Measurements from ENCODE around the gene PLA2R1.

Gene PLA2R1

DNA sequence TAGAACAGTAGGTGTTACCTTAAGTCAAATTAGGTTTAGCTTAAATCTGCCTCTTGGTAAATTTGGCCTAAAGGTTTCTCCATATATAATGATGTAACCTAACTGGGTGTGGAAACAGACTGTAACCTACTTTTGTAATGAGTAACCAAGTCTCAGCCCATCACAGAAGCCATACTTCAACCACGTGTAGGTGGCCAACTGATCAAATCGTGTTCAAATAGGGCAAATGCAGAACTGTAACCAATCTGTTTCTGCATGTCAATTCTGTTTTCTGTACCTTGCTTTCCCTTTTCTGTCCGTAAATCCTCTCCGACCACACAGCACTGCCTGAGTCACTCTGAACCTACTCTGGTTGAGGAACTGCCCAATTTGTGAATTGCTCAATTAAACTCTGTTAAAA, 34.0 kb upstream of the PLA2R1 start:
- H3K27ac ChIP-seq (ENCODE audit: low read length), result no peak overlapping the region
- no peak overlapping the region for H3K4me2 ChIP-seq (ENCODE audit: low read length)
- no peaks in the 10 kb centered on the region for H3K36me3 ChIP-seq (replicated peaks; ENCODE audit: low read depth, low read length)
- no peaks in the 10 kb centered on the region for H3K27me3 ChIP-seq (ENCODE audit: low read depth, low read length)
- no peak for TF ChIP-seq EZH2phosphoT487 (IDR thresholded peaks at IDR 0.05; ENCODE audit: low read depth)
- TF ChIP-seq, protein P1, sequence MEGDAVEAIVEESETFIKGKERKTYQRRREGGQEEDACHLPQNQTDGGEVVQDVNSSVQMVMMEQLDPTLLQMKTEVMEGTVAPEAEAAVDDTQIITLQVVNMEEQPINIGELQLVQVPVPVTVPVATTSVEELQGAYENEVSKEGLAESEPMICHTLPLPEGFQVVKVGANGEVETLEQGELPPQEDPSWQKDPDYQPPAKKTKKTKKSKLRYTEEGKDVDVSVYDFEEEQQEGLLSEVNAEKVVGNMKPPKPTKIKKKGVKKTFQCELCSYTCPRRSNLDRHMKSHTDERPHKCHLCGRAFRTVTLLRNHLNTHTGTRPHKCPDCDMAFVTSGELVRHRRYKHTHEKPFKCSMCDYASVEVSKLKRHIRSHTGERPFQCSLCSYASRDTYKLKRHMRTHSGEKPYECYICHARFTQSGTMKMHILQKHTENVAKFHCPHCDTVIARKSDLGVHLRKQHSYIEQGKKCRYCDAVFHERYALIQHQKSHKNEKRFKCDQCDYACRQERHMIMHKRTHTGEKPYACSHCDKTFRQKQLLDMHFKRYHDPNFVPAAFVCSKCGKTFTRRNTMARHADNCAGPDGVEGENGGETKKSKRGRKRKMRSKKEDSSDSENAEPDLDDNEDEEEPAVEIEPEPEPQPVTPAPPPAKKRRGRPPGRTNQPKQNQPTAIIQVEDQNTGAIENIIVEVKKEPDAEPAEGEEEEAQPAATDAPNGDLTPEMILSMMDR (IDR thresholded peaks at IDR 0.05; ENCODE audit: low read depth, low read length), result no peak
- no peaks in the 10 kb centered on the region for H3K79me2 ChIP-seq (ENCODE audit: low read length)
- H3K4me3 ChIP-seq (ENCODE audit: low read length), result no peak overlapping the region
- H2AFZ ChIP-seq (ENCODE audit: low read depth, low read length), result no peak overlapping the region
- H3K9ac ChIP-seq (ENCODE audit: low read length), result no peak overlapping the region
- no peaks in the 10 kb centered on the region for H4K20me1 ChIP-seq (ENCODE audit: insufficient read depth, low read length)
- no peaks in the 10 kb centered on the region for H3K9me3 ChIP-seq (ENCODE audit: insufficient read depth, low read length)
- no peaks in the 10 kb centered on the region for H3K4me1 ChIP-seq (ENCODE audit: low read length)

DNA sequence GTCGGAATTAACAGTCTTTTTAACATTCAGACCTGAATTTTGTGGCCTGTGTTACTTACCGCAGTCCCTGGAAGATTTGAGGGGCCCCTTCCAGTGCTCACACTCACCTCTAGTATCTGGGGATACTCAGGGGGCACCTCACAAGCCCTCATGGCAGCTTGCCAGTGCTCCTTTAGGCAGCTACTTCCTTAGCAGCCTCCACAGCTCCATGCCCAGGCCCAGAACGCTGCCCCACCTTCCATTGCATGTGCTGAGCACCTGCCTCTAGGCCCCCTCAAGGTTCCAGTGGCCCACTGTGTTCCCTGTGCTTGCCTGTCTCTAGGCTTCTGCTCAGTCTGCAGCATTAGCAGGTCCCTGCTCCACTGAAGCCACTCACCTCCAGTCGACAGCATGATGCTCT, 30.0 kb upstream of the PLA2R1 start:
- Histone ChIP-seq H2AFZ (ENCODE audit: low read depth, low read length) (no peak overlapping the region), H3K9ac (ENCODE audit: low read length) (no peak overlapping the region), H4K20me1 (ENCODE audit: insufficient read depth, low read length) (no peaks in the 10 kb centered on the region), H3K4me1 (ENCODE audit: low read length) (no peaks in the 10 kb centered on the region), H3K27ac (ENCODE audit: low read length) (no peak overlapping the region), H3K36me3 (replicated peaks; ENCODE audit: low read depth, low read length) (no peaks in the 10 kb centered on the region), H3K4me2 (ENCODE audit: low read length) (no peak overlapping the region), H3K79me2 (ENCODE audit: low read length) (no peaks in the 10 kb centered on the region), H3K9me3 (ENCODE audit: insufficient read depth, low read length) (peaks cover 12% of the 10 kb centered on the region; the same call in 1 of the 2 replicates), H3K27me3 (ENCODE audit: low read depth, low read length) (no peaks in the 10 kb centered on the region), H3K4me3 (ENCODE audit: low read length) (no peak overlapping the region)
- TF ChIP-seq, protein P1 (IDR thresholded peaks at IDR 0.05; ENCODE audit: low read depth, low read length), result no peak
- TF ChIP-seq EZH2phosphoT487 (IDR thresholded peaks at IDR 0.05; ENCODE audit: low read depth), result no peak

DNA sequence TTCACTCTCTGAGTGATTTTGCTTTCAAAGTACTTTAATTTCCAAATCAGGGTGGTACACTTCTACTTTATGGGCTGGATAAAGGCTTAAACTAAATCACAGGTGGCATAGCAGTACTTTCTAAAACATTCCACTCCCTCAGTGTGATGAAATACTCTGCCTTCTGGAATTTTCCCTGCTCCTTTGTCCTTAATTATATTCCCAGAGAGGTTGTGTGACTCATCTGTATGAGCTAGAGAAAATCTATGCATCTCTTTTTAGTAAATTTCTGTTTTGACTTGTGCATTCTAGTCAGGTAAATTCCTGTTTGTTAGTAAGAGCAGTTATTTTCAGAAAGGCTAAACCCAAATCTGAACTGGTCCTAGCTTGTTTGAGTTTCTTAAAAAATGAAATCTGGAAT, 29.0 kb upstream of the PLA2R1 start:
- H2AFZ ChIP-seq (ENCODE audit: low read depth, low read length), result no peak overlapping the region
- H3K27me3 ChIP-seq (ENCODE audit: low read depth, low read length), result no peaks in the 10 kb centered on the region
- H4K20me1 ChIP-seq (ENCODE audit: insufficient read depth, low read length), result no peaks in the 10 kb centered on the region
- H3K4me2 ChIP-seq (ENCODE audit: low read length), result no peak overlapping the region
- H3K36me3 ChIP-seq (replicated peaks; ENCODE audit: low read depth, low read length), result no peaks in the 10 kb centered on the region
- H3K79me2 ChIP-seq (ENCODE audit: low read length), result no peaks in the 10 kb centered on the region
- no peak overlapping the region for H3K9ac ChIP-seq (ENCODE audit: low read length)
- H3K4me1 ChIP-seq (ENCODE audit: low read length), result no peaks in the 10 kb centered on the region
- TF ChIP-seq, protein P1 (IDR thresholded peaks at IDR 0.05; ENCODE audit: low read depth, low read length), result no peak
- TF ChIP-seq EZH2phosphoT487 (IDR thresholded peaks at IDR 0.05; ENCODE audit: low read depth), result no peak
- H3K4me3 ChIP-seq (ENCODE audit: low read length), result no peak overlapping the region
- H3K27ac ChIP-seq (ENCODE audit: low read length), result no peak overlapping the region
- peaks cover 19% of the 10 kb centered on the region; the same call in 1 of the 2 replicates for H3K9me3 ChIP-seq (ENCODE audit: insufficient read depth, low read length)

DNA sequence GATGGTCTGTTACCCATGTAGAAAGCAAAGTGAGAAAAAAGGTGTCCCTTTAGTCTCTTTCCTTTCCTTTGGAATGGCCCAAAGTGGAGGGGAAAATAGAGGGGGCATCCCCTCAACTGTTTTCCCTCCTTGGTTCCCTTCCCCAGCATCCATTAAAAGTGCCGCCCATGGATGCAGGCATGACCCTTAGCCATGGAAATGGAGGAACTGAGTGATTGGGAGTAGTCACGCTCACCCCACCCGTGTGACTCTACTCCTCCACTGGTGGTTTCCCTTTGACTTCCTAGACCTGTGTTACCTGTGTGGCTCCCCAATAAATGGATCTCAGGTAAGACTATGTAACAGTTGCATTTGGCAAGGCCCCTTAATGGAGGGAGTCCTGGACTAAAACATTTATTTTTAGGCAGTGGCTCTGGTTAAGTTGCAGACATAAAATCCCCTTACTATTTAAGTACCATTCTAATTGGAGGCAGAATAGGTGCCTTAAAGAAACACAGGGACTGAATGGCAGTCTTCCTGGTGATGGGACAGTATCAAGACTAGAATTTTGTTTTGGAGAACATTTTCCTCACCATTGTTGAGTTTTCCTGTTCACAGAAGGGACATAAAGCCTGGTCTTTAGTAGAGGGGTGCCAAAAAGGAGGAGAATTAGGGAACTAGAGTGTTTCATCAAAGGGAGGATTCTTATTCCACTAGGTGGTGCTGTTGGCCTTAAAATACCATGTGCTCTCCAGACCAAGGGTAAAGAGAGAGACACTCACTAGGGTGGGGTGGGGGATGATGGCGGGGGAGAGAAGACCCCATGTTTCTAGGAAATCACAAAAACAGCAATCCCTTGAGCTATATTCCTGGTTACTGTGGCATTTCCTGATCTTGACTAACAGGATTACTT, 25.7 kb upstream of the PLA2R1 start:
- H3K4me3 ChIP-seq (ENCODE audit: low read length), result no peak overlapping the region
- TF ChIP-seq EZH2phosphoT487 (IDR thresholded peaks at IDR 0.05; ENCODE audit: low read depth), result no peak
- TF ChIP-seq, protein P1 (IDR thresholded peaks at IDR 0.05; ENCODE audit: low read depth, low read length), result peak; percentile 39
- H3K4me2 ChIP-seq (ENCODE audit: low read length), result no peak overlapping the region
- H3K36me3 ChIP-seq (replicated peaks; ENCODE audit: low read depth, low read length), result no peaks in the 10 kb centered on the region
- no peaks in the 10 kb centered on the region for H4K20me1 ChIP-seq (ENCODE audit: insufficient read depth, low read length)
- no peaks in the 10 kb centered on the region for H3K79me2 ChIP-seq (ENCODE audit: low read length)
- peaks cover 22% of the 10 kb centered on the region; the same call in 1 of the 2 replicates for H3K9me3 ChIP-seq (ENCODE audit: insufficient read depth, low read length)
- no peaks in the 10 kb centered on the region for H3K4me1 ChIP-seq (ENCODE audit: low read length)
- no peak overlapping the region for H2AFZ ChIP-seq (ENCODE audit: low read depth, low read length)
- H3K27me3 ChIP-seq (ENCODE audit: low read depth, low read length), result no peaks in the 10 kb centered on the region
- H3K27ac ChIP-seq (ENCODE audit: low read length), result no peak overlapping the region
- H3K9ac ChIP-seq (ENCODE audit: low read length), result no peak overlapping the region

Measured in OCI-LY3 (cell line).